SK-N-SH (cell line): ENCODE results near the gene BARD1. TPM values are rescaled to one million over a fixed set of nuclear protein-coding genes. Genes with fewer than 3 reads are reported as not detected.

Experiments used
- CTCF ChIA-PET: fragments of 300-600, 350-600 bp; formaldehyde crosslinking; extraction: SDS; loops from one replicate; lab custom pipeline; 2021; lab: Yijun Ruan, JAX
- POLR2A ChIA-PET: fragments of 350-600 bp; sonication (Branson Sonifier 250); formaldehyde crosslinking; extraction: SDS; loops from one replicate; lab custom pipeline; 2020; ENCODE audit warnings: antibody characterized with exemption, inconsistent platforms; lab: Yijun Ruan, JAX
- DNase-seq: peaks from one replicate; pipeline ENCODE4 v3.0.0; 2012
- H2AFZ ChIP-seq: fragments of 200-600 bp; sonication (generic); 2 replicates; pipeline ENCODE4 v1.8.1; 2016; ENCODE audit warnings: antibody characterized with exemption, mild to moderate bottlenecking, low read depth
- H3F3A ChIP-seq: fragments of 200-600 bp; sonication (generic); replicated peaks from 2 replicates; pipeline ENCODE3; 2016; ENCODE audit warnings: antibody characterized with exemption, mild to moderate bottlenecking; ENCODE audit not compliant: insufficient read depth
- H3K27ac ChIP-seq, 2 experiments: fragments of 200-500 bp in 1 of 2; fragments of 200-600 bp in 1 of 2; sonication (Bioruptor generic) in 1 of 2; sonication (generic), shearing (Covaris generic) in 1 of 2; 2 replicates each; pipeline versions ENCODE4 v1.5.1 to v1.6.1; 2014 to 2016; ENCODE audit warnings: low read depth in 2 of 2, inconsistent platforms in 1 of 2, low read length in 1 of 2, mild to moderate bottlenecking in 1 of 2, mixed read lengths in 1 of 2
- H3K27me3 ChIP-seq: fragments of 200-600 bp; sonication (generic), shearing (Covaris generic); 2 replicates; pipeline ENCODE4 v1.6.1; 2016; ENCODE audit warnings: mixed run types; ENCODE audit not compliant: insufficient read depth
- H3K36me3 ChIP-seq, 2 experiments: fragments of 200-500 bp in 1 of 2; fragments of 200-600 bp in 1 of 2; sonication (Bioruptor generic) in 1 of 2; sonication (generic) in 1 of 2; replicated peaks in 1 of 2; 2 replicates each; pipeline versions ENCODE3 to v1.5.1; 2014 to 2016; ENCODE audit warnings: low read length in 1 of 2, mild to moderate bottlenecking in 1 of 2; ENCODE audit not compliant: insufficient read depth in 2 of 2, control insufficient read depth in 1 of 2
- H3K4me1 ChIP-seq, 2 experiments: fragments of 200-500 bp in 1 of 2; fragments of 200-600 bp in 1 of 2; sonication (Bioruptor generic) in 1 of 2; sonication (generic), shearing (Covaris generic) in 1 of 2; 2 replicates each; pipeline versions ENCODE4 v1.5.1 to v1.6.1; 2014 to 2016; ENCODE audit warnings: low read depth in 1 of 2, low read length in 1 of 2, mixed run types in 1 of 2; ENCODE audit not compliant: insufficient read depth in 2 of 2, control insufficient read depth in 1 of 2
- H3K4me2 ChIP-seq: fragments of 200-600 bp; sonication (generic), shearing (Covaris generic); 2 replicates; pipeline ENCODE4 v1.6.1; 2017; ENCODE audit warnings: mixed run types
- H3K4me3 ChIP-seq, 2 experiments: fragments of 200-500 bp in 1 of 2; fragments of 200-600 bp in 1 of 2; sonication (Bioruptor generic) in 1 of 2; sonication (generic), shearing (Covaris generic) in 1 of 2; 2 replicates each; pipeline versions ENCODE4 v1.5.1 to v1.8.1; 2014 to 2016; ENCODE audit warnings: low read depth in 2 of 2, inconsistent platforms in 1 of 2, low read length in 1 of 2, mild to moderate bottlenecking in 1 of 2, mixed read lengths in 1 of 2, moderate library complexity in 1 of 2
- H3K79me2 ChIP-seq: fragments of 200-600 bp; sonication (generic); 2 replicates; pipeline ENCODE4 v1.8.1; 2017; ENCODE audit warnings: mild to moderate bottlenecking; ENCODE audit not compliant: insufficient read depth
- H3K9ac ChIP-seq: fragments of 200-600 bp; sonication (generic); 2 replicates; pipeline ENCODE4 v1.6.1; 2017; ENCODE audit warnings: mixed run types
- H3K9me2 ChIP-seq: fragments of 200-600 bp; sonication (generic); 2 replicates; pipeline ENCODE4 v1.6.1; 2017; ENCODE audit warnings: mixed run types
- H3K9me3 ChIP-seq: fragments of 200-600 bp; sonication (generic); 2 replicates; pipeline ENCODE4 v1.6.1; 2017; ENCODE audit warnings: mixed run types, mild to moderate bottlenecking, moderate library complexity
- H4K20me1 ChIP-seq: fragments of 200-600 bp; sonication (generic); 2 replicates; pipeline ENCODE4 v1.6.1; 2017; ENCODE audit warnings: mild to moderate bottlenecking, mixed run types; ENCODE audit not compliant: insufficient read depth
- CHD2 ChIP-seq: fragments of 150-350 bp; IDR thresholded peaks from 2 replicates; pipeline ENCODE4 v1.6.1; 2018; ENCODE audit warnings: low read length; ENCODE audit not compliant: partially characterized antibody
- CTCF ChIP-seq: fragments of 200-600 bp; sonication (generic); IDR thresholded peaks from 2 replicates; pipeline ENCODE4 v1.6.1; 2017; ENCODE audit warnings: antibody characterized with exemption, mild to moderate bottlenecking, moderate library complexity
- ELF1 ChIP-seq: IDR thresholded peaks from 2 replicates; pipeline ENCODE4 v1.4.0; 2012
- EZH2phosphoT487 ChIP-seq: fragments of 200-600 bp; sonication (generic); IDR thresholded peaks from 2 replicates; pipeline ENCODE4 v1.6.1; 2017; ENCODE audit warnings: low read depth, mixed run types, mild to moderate bottlenecking, antibody characterized with exemption, moderate library complexity, borderline replicate concordance
- FOSL2 ChIP-seq: IDR thresholded peaks from 2 replicates; pipeline ENCODE4 v1.4.0; 2012; ENCODE audit warnings: low read depth, mild to moderate bottlenecking, moderate library complexity, borderline replicate concordance
- FOXM1 ChIP-seq: IDR thresholded peaks from 2 replicates; pipeline ENCODE4 v1.4.0; 2012; ENCODE audit warnings: low read depth, mild to moderate bottlenecking
- GABPA ChIP-seq: IDR thresholded peaks from 2 replicates; pipeline ENCODE4 v1.4.0; 2012; ENCODE audit warnings: low read depth, mild to moderate bottlenecking
- JUND ChIP-seq: IDR thresholded peaks from 2 replicates; pipeline ENCODE4 v1.4.0; 2012
- NFIC ChIP-seq: IDR thresholded peaks from 2 replicates; pipeline ENCODE4 v1.4.0; 2012; ENCODE audit warnings: borderline replicate concordance
- RAD21 ChIP-seq: IDR thresholded peaks from 2 replicates; pipeline ENCODE4 v1.6.1; 2012; ENCODE audit warnings: mild to moderate bottlenecking, low read length
- RCOR1 ChIP-seq: fragments of 150-350 bp; IDR thresholded peaks from 2 replicates; pipeline ENCODE4 v1.6.1; 2017; ENCODE audit warnings: antibody characterized with exemption, low read length
- RFX5 ChIP-seq: IDR thresholded peaks from 2 replicates; pipeline ENCODE4 v1.6.1; 2012; ENCODE audit warnings: mild to moderate bottlenecking, improper control_type of control experiment, low read length
- SIN3A ChIP-seq: IDR thresholded peaks from 2 replicates; pipeline ENCODE4 v1.6.1; 2012; ENCODE audit warnings: low read depth, mild to moderate bottlenecking, low read length, moderate library complexity, borderline replicate concordance
- SMC3 ChIP-seq: IDR thresholded peaks from 2 replicates; pipeline ENCODE4 v1.6.1; 2012; ENCODE audit warnings: low read depth, low read length, improper control_type of control experiment
- TCF12 ChIP-seq: IDR thresholded peaks from 2 replicates; pipeline ENCODE4 v1.4.0; 2012
- USF2 ChIP-seq: fragments of 150-350 bp; IDR thresholded peaks from 2 replicates; pipeline ENCODE4 v1.6.1; 2017; ENCODE audit warnings: antibody characterized with exemption, low read length, low read depth, borderline replicate concordance
- polyA plus RNA-seq, 3 experiments: library from polyadenylated mRNA; depleted of rRNA; stranded (reverse); fragments of >200 nt; gene quantifications; 2 replicates each; pipeline ENCODE4 v1.2.3, GENCODE V29; 2012
- TF ChIP-seq, protein P1 (sequence below): IDR thresholded peaks from 2 replicates; pipeline ENCODE4 v1.4.0; 2012; ENCODE audit warnings: low read depth
- TF ChIP-seq, protein P2 (sequence below): IDR thresholded peaks from 2 replicates; pipeline ENCODE4; 2012
- TF ChIP-seq, protein P3 (sequence below): IDR thresholded peaks from 2 replicates; pipeline ENCODE4 v1.6.1; 2012; ENCODE audit warnings: mild to moderate bottlenecking, low read depth, low read length, moderate library complexity
- TF ChIP-seq, protein P4 (sequence below): IDR thresholded peaks from 2 replicates; pipeline ENCODE4 v1.4.0; 2012; ENCODE audit warnings: low read depth, borderline replicate concordance

The BARD1 gene
- polyA plus RNA-seq, 1 of the 3 experiments (the other 2 are of a cell fraction): 2.4 TPM

DNA sequence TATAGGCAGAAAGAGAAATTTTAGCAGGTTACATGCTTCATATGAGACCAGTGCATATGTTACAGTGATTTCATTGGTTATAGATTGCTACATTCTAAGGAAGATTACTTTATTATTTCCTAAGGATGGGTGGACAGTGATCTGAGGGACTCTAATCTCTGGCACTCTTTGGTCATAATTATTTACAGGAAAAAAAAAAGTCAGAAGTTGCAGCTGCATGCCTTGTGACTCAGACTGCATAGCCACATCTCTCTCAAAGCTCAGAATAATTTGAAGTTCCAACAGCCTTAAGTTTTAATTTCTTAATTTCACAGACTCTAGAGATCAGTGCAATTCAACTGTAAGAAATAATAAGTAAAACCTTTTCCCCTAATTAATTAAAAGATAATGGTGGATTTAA, 27.1 kb upstream of the BARD1 start:
- Histone ChIP-seq H4K20me1 (no peaks in the 10 kb centered on the region), H3K4me3 (no peak overlapping the region), H3K9ac (no peak overlapping the region), H3F3A (no peaks in the 10 kb centered on the region), H3K79me2 (no peaks in the 10 kb centered on the region), H3K4me2 (no peak overlapping the region), H3K36me3 (no peaks in the 10 kb centered on the region), H3K4me1 (no peaks in the 10 kb centered on the region; a peak in 1 of 4 replicates), H3K9me2 (no peaks in the 10 kb centered on the region), H2AFZ (no peak overlapping the region), H3K27me3 (no peaks in the 10 kb centered on the region), H3K27ac (no peak overlapping the region), H3K9me3 (no peaks in the 10 kb centered on the region)
- ChIA-PET CTCF (no interaction called here), POLR2A (no interaction called here)
- DNase-seq: no peak
- TF ChIP-seq USF2 (no peak), FOXM1 (no peak), CHD2 (no peak), RAD21 (no peak), CTCF (no peak), GABPA (no peak), FOSL2 (no peak), NFIC (no peak), SMC3 (no peak), SIN3A (no peak), RFX5 (no peak), RCOR1 (no peak), EZH2phosphoT487 (no peak), JUND (no peak), ELF1 (no peak), TCF12 (no peak)
- TF ChIP-seq, protein P1, sequence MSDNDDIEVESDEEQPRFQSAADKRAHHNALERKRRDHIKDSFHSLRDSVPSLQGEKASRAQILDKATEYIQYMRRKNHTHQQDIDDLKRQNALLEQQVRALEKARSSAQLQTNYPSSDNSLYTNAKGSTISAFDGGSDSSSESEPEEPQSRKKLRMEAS: no peak
- TF ChIP-seq, protein P2, sequence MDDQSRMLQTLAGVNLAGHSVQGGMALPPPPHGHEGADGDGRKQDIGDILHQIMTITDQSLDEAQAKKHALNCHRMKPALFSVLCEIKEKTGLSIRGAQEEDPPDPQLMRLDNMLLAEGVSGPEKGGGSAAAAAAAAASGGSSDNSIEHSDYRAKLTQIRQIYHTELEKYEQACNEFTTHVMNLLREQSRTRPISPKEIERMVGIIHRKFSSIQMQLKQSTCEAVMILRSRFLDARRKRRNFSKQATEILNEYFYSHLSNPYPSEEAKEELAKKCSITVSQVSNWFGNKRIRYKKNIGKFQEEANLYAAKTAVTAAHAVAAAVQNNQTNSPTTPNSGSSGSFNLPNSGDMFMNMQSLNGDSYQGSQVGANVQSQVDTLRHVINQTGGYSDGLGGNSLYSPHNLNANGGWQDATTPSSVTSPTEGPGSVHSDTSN: no peak
- TF ChIP-seq, protein P3, sequence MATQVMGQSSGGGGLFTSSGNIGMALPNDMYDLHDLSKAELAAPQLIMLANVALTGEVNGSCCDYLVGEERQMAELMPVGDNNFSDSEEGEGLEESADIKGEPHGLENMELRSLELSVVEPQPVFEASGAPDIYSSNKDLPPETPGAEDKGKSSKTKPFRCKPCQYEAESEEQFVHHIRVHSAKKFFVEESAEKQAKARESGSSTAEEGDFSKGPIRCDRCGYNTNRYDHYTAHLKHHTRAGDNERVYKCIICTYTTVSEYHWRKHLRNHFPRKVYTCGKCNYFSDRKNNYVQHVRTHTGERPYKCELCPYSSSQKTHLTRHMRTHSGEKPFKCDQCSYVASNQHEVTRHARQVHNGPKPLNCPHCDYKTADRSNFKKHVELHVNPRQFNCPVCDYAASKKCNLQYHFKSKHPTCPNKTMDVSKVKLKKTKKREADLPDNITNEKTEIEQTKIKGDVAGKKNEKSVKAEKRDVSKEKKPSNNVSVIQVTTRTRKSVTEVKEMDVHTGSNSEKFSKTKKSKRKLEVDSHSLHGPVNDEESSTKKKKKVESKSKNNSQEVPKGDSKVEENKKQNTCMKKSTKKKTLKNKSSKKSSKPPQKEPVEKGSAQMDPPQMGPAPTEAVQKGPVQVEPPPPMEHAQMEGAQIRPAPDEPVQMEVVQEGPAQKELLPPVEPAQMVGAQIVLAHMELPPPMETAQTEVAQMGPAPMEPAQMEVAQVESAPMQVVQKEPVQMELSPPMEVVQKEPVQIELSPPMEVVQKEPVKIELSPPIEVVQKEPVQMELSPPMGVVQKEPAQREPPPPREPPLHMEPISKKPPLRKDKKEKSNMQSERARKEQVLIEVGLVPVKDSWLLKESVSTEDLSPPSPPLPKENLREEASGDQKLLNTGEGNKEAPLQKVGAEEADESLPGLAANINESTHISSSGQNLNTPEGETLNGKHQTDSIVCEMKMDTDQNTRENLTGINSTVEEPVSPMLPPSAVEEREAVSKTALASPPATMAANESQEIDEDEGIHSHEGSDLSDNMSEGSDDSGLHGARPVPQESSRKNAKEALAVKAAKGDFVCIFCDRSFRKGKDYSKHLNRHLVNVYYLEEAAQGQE: no peak
- TF ChIP-seq, protein P4, sequence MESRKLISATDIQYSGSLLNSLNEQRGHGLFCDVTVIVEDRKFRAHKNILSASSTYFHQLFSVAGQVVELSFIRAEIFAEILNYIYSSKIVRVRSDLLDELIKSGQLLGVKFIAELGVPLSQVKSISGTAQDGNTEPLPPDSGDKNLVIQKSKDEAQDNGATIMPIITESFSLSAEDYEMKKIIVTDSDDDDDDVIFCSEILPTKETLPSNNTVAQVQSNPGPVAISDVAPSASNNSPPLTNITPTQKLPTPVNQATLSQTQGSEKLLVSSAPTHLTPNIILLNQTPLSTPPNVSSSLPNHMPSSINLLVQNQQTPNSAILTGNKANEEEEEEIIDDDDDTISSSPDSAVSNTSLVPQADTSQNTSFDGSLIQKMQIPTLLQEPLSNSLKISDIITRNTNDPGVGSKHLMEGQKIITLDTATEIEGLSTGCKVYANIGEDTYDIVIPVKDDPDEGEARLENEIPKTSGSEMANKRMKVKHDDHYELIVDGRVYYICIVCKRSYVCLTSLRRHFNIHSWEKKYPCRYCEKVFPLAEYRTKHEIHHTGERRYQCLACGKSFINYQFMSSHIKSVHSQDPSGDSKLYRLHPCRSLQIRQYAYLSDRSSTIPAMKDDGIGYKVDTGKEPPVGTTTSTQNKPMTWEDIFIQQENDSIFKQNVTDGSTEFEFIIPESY: no peak
